Liver (tissue), 9 donors: ENCODE results near the gene CWC22. TPM values are rescaled to one million over a fixed set of nuclear protein-coding genes. Genes with fewer than 3 reads are reported as not detected.

ENCODE experiments used
- DNase-seq: peaks from one replicate; pipeline ENCODE4 v3.0.0-alpha.2; 2017; ENCODE audit warnings: low spot score
- H3K27ac ChIP-seq, 2 donors: one replicate each; pipeline ENCODE4 v1.7.0; 2013; ENCODE audit warnings: inconsistent platforms in 2 of 2, low read length in 2 of 2, control low read depth in 1 of 2, low read depth in 1 of 2, mild to moderate bottlenecking in 1 of 2
- H3K27me3 ChIP-seq, 4 donors: one replicate each; pipeline versions ENCODE4 v1.6.1 to v1.7.0; 2013; ENCODE audit warnings: low read length in 3 of 4, inconsistent platforms in 1 of 4, mild to moderate bottlenecking in 1 of 4, moderate library complexity in 1 of 4; ENCODE audit not compliant: control insufficient read depth in 4 of 4, insufficient read depth in 4 of 4
- H3K36me3 ChIP-seq, 4 donors: one replicate each; pipeline versions ENCODE4 v1.6.1 to v1.7.0; 2013; ENCODE audit warnings: low read length in 3 of 4, mild to moderate bottlenecking in 3 of 4, low read depth in 1 of 4, moderate library complexity in 1 of 4; ENCODE audit not compliant: control insufficient read depth in 4 of 4, insufficient read depth in 3 of 4
- H3K4me1 ChIP-seq, 4 donors: one replicate each; pipeline versions ENCODE4 v1.6.1 to v1.7.0; 2013; ENCODE audit warnings: low read length in 3 of 4, mild to moderate bottlenecking in 3 of 4, moderate library complexity in 1 of 4; ENCODE audit not compliant: control insufficient read depth in 4 of 4, insufficient read depth in 4 of 4
- H3K4me3 ChIP-seq, 3 donors: one replicate each; pipeline versions ENCODE4 v1.6.1 to v1.7.0; 2013; ENCODE audit warnings: low read length in 3 of 3, control low read depth in 1 of 3, low read depth in 1 of 3, mild to moderate bottlenecking in 1 of 3
- H3K9ac ChIP-seq, 2 donors: one replicate each; pipeline ENCODE4 v1.7.0; 2013; ENCODE audit warnings: low read length in 2 of 2, mild to moderate bottlenecking in 2 of 2, moderate library complexity in 2 of 2, control low read depth in 1 of 2, low read depth in 1 of 2
- H3K9me3 ChIP-seq, 4 donors: one replicate each; pipeline versions ENCODE4 v1.6.1 to v1.7.0; 2013; ENCODE audit warnings: low read length in 3 of 4; ENCODE audit not compliant: control insufficient read depth in 4 of 4
- ATF3 ChIP-seq: IDR thresholded peaks from 2 replicates; pipeline ENCODE4 v1.6.1; 2016; ENCODE audit warnings: antibody characterized with exemption
- EGR1 ChIP-seq, 2 donors: IDR thresholded peaks; 2 replicates each; pipeline ENCODE4 v1.6.1; 2016 to 2018; ENCODE audit warnings: antibody characterized with exemption in 2 of 2, low read depth in 2 of 2
- FOXA2 ChIP-seq: IDR thresholded peaks from 2 replicates; pipeline ENCODE4 v1.6.1; 2016; ENCODE audit warnings: antibody characterized with exemption
- GABPA ChIP-seq, 2 donors: IDR thresholded peaks in 1 of 2; conservative IDR thresholded peaks in 1 of 2; 2 replicates each; pipeline ENCODE4 v1.6.1; 2016; ENCODE audit warnings: antibody characterized with exemption in 2 of 2, mild to moderate bottlenecking in 1 of 2, moderate library complexity in 1 of 2
- HNF4A ChIP-seq, 2 donors: conservative IDR thresholded peaks; 2 replicates each; pipeline ENCODE4 v1.6.1; 2016; ENCODE audit warnings: antibody characterized with exemption in 2 of 2, mild to moderate bottlenecking in 2 of 2
- HNF4G ChIP-seq: IDR thresholded peaks from 2 replicates; pipeline ENCODE4 v1.6.1; 2016; ENCODE audit warnings: antibody characterized with exemption
- MAX ChIP-seq: IDR thresholded peaks from 2 replicates; pipeline ENCODE4 v1.6.1; 2016; ENCODE audit warnings: antibody characterized with exemption
- NR2F2 ChIP-seq: IDR thresholded peaks from 2 replicates; pipeline ENCODE4 v1.6.1; 2016; ENCODE audit warnings: antibody characterized with exemption
- RAD21 ChIP-seq, 2 donors: IDR thresholded peaks; 2 replicates each; pipeline ENCODE4 v1.6.1; 2016; ENCODE audit warnings: antibody characterized with exemption in 2 of 2, mild to moderate bottlenecking in 2 of 2
- RXRA ChIP-seq, 2 donors: IDR thresholded peaks; 2 replicates each; pipeline ENCODE4 v1.6.1; 2017 to 2018; ENCODE audit warnings: antibody characterized with exemption in 2 of 2, mild to moderate bottlenecking in 1 of 2
- SP1 ChIP-seq: IDR thresholded peaks from 2 replicates; pipeline ENCODE4 v1.6.1; 2018; ENCODE audit warnings: antibody characterized with exemption, mild to moderate bottlenecking
- TAF1 ChIP-seq: conservative IDR thresholded peaks from 2 replicates; pipeline ENCODE4 v1.6.1; 2016; ENCODE audit warnings: antibody characterized with exemption, mild to moderate bottlenecking
- YY1 ChIP-seq: IDR thresholded peaks from 2 replicates; pipeline ENCODE4 v1.6.1; 2016; ENCODE audit warnings: antibody characterized with exemption, mild to moderate bottlenecking
- WGBS: extraction: QIAGEN DNeasy Blood & Tissue Kit; methylation state at CpG from one replicate; pipeline ENCODE4 v1.1.7; 2013; 5-methylcytosine and 5-hydroxymethylcytosine counted together
- polyA plus RNA-seq, 2 donors: library from polyadenylated mRNA; stranded (reverse) in 1 of 2; unstranded in 1 of 2; fragments of 200-250 nt in 1 of 2; fragments of >200 nt in 1 of 2; fragmentation: Nextera tagmentation in 1 of 2; extraction: Ambion mirVana in 1 of 2; gene quantifications; one replicate each; pipeline versions ENCODE4 v1.2.1 to v1.2.3, GENCODE V29; 2013 to 2015
- total RNA-seq, 2 donors: library from RNA; depleted of rRNA; stranded (reverse); fragments of >200 nt; gene quantifications; one replicate each; pipeline ENCODE4 v1.2.3, GENCODE V29; 2014
- TF ChIP-seq, protein P1 (sequence below): fragments of 150-350 bp; IDR thresholded peaks from 2 replicates; pipeline ENCODE4 v1.5.1; 2017; ENCODE audit warnings: improper control_type of control experiment, low read depth, low read length; ENCODE audit not compliant: missing input control
- TF ChIP-seq, protein P2 (sequence below): IDR thresholded peaks from 2 replicates; pipeline ENCODE4 v1.6.1; 2016; ENCODE audit warnings: antibody characterized with exemption
- TF ChIP-seq, protein P3 (sequence below): IDR thresholded peaks from 2 replicates; pipeline ENCODE4 v1.6.1; 2016; ENCODE audit warnings: antibody characterized with exemption, mild to moderate bottlenecking
- donor health status: healthy.
- donor health status: healthy.
- donor health status: healthy.
- donor health status: healthy.
- donor health status: healthy.

CWC22 gene
- total and polyA plus RNA-seq, 4 donors = 4.4 to 12.0 (median 7.7) TPM

DNA sequence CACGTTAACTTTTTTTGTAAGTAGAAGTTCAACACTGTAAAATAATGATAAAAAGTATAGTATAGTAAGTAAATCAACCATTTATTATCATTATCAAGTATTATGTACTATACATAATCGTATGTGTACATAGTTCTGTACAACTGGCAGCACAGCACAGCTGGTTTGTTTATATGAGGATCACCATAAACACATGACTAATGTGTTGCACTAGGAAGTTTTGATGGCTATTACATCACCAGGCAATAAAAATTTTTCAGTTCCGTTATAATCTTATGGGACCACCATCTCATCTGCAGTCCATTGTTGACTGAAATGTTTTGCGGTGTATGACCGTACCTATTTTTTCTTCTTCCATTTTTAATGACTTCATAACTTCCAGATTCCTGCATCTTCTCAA is 106.4 kb downstream of the CWC22 start:
- TF ChIP-seq, protein P1, sequence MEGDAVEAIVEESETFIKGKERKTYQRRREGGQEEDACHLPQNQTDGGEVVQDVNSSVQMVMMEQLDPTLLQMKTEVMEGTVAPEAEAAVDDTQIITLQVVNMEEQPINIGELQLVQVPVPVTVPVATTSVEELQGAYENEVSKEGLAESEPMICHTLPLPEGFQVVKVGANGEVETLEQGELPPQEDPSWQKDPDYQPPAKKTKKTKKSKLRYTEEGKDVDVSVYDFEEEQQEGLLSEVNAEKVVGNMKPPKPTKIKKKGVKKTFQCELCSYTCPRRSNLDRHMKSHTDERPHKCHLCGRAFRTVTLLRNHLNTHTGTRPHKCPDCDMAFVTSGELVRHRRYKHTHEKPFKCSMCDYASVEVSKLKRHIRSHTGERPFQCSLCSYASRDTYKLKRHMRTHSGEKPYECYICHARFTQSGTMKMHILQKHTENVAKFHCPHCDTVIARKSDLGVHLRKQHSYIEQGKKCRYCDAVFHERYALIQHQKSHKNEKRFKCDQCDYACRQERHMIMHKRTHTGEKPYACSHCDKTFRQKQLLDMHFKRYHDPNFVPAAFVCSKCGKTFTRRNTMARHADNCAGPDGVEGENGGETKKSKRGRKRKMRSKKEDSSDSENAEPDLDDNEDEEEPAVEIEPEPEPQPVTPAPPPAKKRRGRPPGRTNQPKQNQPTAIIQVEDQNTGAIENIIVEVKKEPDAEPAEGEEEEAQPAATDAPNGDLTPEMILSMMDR = no peak
- TF ChIP-seq YY1 (no peak), HNF4G (no peak), SP1 (no peak), MAX (no peak), FOXA2 (no peak), ATF3 (no peak), RAD21 (IDR thresholded peaks at IDR 0.05) (no peak), TAF1 (no peak), EGR1 (IDR thresholded peaks at IDR 0.05; ENCODE audit: low read depth in 2 of 2) (no peak), HNF4A (conservative IDR thresholded peaks at IDR 0.05) (no peak), NR2F2 (no peak), RXRA (IDR thresholded peaks at IDR 0.05) (no peak), GABPA (IDR thresholded peaks at IDR 0.05 in 1 of 2, conservative IDR thresholded peaks at IDR 0.05 in 1 of 2) (no peak)
- TF ChIP-seq, protein P2, sequence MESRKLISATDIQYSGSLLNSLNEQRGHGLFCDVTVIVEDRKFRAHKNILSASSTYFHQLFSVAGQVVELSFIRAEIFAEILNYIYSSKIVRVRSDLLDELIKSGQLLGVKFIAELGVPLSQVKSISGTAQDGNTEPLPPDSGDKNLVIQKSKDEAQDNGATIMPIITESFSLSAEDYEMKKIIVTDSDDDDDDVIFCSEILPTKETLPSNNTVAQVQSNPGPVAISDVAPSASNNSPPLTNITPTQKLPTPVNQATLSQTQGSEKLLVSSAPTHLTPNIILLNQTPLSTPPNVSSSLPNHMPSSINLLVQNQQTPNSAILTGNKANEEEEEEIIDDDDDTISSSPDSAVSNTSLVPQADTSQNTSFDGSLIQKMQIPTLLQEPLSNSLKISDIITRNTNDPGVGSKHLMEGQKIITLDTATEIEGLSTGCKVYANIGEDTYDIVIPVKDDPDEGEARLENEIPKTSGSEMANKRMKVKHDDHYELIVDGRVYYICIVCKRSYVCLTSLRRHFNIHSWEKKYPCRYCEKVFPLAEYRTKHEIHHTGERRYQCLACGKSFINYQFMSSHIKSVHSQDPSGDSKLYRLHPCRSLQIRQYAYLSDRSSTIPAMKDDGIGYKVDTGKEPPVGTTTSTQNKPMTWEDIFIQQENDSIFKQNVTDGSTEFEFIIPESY = no peak
- TF ChIP-seq, protein P3, sequence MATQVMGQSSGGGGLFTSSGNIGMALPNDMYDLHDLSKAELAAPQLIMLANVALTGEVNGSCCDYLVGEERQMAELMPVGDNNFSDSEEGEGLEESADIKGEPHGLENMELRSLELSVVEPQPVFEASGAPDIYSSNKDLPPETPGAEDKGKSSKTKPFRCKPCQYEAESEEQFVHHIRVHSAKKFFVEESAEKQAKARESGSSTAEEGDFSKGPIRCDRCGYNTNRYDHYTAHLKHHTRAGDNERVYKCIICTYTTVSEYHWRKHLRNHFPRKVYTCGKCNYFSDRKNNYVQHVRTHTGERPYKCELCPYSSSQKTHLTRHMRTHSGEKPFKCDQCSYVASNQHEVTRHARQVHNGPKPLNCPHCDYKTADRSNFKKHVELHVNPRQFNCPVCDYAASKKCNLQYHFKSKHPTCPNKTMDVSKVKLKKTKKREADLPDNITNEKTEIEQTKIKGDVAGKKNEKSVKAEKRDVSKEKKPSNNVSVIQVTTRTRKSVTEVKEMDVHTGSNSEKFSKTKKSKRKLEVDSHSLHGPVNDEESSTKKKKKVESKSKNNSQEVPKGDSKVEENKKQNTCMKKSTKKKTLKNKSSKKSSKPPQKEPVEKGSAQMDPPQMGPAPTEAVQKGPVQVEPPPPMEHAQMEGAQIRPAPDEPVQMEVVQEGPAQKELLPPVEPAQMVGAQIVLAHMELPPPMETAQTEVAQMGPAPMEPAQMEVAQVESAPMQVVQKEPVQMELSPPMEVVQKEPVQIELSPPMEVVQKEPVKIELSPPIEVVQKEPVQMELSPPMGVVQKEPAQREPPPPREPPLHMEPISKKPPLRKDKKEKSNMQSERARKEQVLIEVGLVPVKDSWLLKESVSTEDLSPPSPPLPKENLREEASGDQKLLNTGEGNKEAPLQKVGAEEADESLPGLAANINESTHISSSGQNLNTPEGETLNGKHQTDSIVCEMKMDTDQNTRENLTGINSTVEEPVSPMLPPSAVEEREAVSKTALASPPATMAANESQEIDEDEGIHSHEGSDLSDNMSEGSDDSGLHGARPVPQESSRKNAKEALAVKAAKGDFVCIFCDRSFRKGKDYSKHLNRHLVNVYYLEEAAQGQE = no peak
- Histone ChIP-seq H3K27ac (no peak overlapping the region), H3K36me3 (no peaks in the 10 kb centered on the region), H3K4me1 (no peaks in the 10 kb centered on the region), H3K4me3 (no peak overlapping the region), H3K27me3 (no peaks in the 10 kb centered on the region), H3K9ac (no peak overlapping the region), H3K9me3 (no peaks in the 10 kb centered on the region)
- WGBS = 86% methylated on average over 5 of the region's 5 CpGs
- no peak for DNase-seq

DNA sequence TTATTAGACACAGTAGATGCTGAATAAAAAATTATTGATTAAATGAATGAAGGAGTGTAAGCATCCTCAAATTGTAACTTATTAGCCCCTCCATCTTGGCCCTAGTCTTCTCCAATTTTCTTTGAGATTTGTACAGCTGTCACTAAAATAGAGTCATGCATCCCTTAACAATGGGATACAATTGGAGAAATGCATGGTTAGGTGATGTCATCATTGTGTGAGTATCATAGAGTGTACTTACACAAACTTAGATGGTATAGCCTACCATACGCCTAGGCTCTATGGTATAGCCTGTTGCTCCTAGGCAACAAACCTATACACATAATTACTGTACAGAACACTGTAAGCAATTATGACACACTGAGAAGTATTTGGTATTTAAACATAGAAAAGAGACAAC is 107.4 kb downstream of the CWC22 start:
- H3K4me1 ChIP-seq = no peaks in the 10 kb centered on the region
- H3K27me3 ChIP-seq = no peaks in the 10 kb centered on the region
- no peaks in the 10 kb centered on the region for H3K9me3 ChIP-seq
- no peak overlapping the region for H3K4me3 ChIP-seq
- no peak overlapping the region for H3K27ac ChIP-seq
- no peak for TF ChIP-seq MAX
- TF ChIP-seq FOXA2 = no peak
- no peak for TF ChIP-seq TAF1
- no peak for TF ChIP-seq RXRA (IDR thresholded peaks at IDR 0.05)
- TF ChIP-seq HNF4G = no peak
- no peak for TF ChIP-seq SP1
- no peak for TF ChIP-seq RAD21 (IDR thresholded peaks at IDR 0.05)
- no peak for TF ChIP-seq HNF4A (conservative IDR thresholded peaks at IDR 0.05)
- no peak for TF ChIP-seq EGR1 (IDR thresholded peaks at IDR 0.05; ENCODE audit: low read depth in 2 of 2)
- TF ChIP-seq, protein P3 = no peak
- no peak for TF ChIP-seq GABPA (IDR thresholded peaks at IDR 0.05 in 1 of 2, conservative IDR thresholded peaks at IDR 0.05 in 1 of 2)
- no peak for TF ChIP-seq ATF3
- TF ChIP-seq, protein P1 = no peak
- no peak overlapping the region for H3K9ac ChIP-seq
- 94% methylated on average over 1 of the region's 1 CpG for WGBS
- DNase-seq = no peak
- no peaks in the 10 kb centered on the region for H3K36me3 ChIP-seq
